C4-2B (cell line): ENCODE data around the gene ST13.
"Not testable (repeated sequence)": the region's sequence is repeated elsewhere in the genome, so short reads cannot be mapped to it uniquely, and the experiment has no call there.

Experiments
- H3K27ac ChIP-seq: fragments of 450-650 bp; 2 replicates; pipeline ENCODE4 v1.5.1; 2017
- CTCF ChIP-seq: fragments of 450-650 bp; conservative IDR thresholded peaks from 2 replicates; pipeline ENCODE4 v1.5.1; 2017; ENCODE audit warnings: mild to moderate bottlenecking
- ZFX ChIP-seq: fragments of 450-650 bp; IDR thresholded peaks from 2 replicates; pipeline ENCODE4 v1.6.1; 2017

ST13 gene

GRCh38 chr22:40838486-40838885, 18.0 kb downstream of the ST13 start:
- TF ChIP-seq ZFX: no peak
- no peak for TF ChIP-seq CTCF
- no peak overlapping the region for H3K27ac ChIP-seq

- TF ChIP-seq ZFX: no peak
- no peak for TF ChIP-seq CTCF
- H3K27ac ChIP-seq: no peak overlapping the region
These were observed 21.8 kb downstream of the ST13 start for GRCh38 chr22:40834619-40835018.

GRCh38 chr22:40829131-40829530, 27.3 kb downstream of the ST13 start:
- H3K27ac ChIP-seq: no peak overlapping the region
- TF ChIP-seq ZFX (no peak), CTCF (no peak)

GRCh38 chr22:40826984-40827741, 29.3 kb downstream of the ST13 start:
- H3K27ac ChIP-seq: no peak overlapping the region
- TF ChIP-seq ZFX (no peak), CTCF (no peak)

GRCh38 chr22:40826292-40826691, 30.1 kb downstream of the ST13 start:
- H3K27ac ChIP-seq: not testable (repeated sequence)

- no peak overlapping the region for H3K27ac ChIP-seq
- TF ChIP-seq CTCF (no peak), ZFX (no peak)
These were observed 33.0 kb downstream of the ST13 start for GRCh38 chr22:40823426-40823825.

- no peak for TF ChIP-seq CTCF
- TF ChIP-seq ZFX: no peak
- H3K27ac ChIP-seq: peak overlapping the region; percentile 83
These were observed 36.8 kb downstream of the ST13 start for GRCh38 chr22:40819599-40820140.
